Mesenchymal stem cell (in vitro differentiated cells and primary cell): Measurements from ENCODE around the gene HPGDS. TPM values are rescaled to one million over a fixed set of nuclear protein-coding genes. Genes with fewer than 3 reads are reported as not detected.
"Not testable (repeated sequence)": the region's sequence is repeated elsewhere in the genome, so short reads cannot be mapped to it uniquely, and the experiment has no call there.

Experiments
- DNase-seq: peaks from one replicate; pipeline ENCODE4 v3.0.0-alpha.2; 2013
- H2AFZ ChIP-seq: one replicate; pipeline ENCODE4 v1.6.1; 2013; ENCODE audit warnings: low read depth, mild to moderate bottlenecking, control low read depth, inconsistent platforms, low read length, moderate library complexity
- H2AK5ac ChIP-seq: 2 replicates; pipeline ENCODE4 v1.6.1; 2013; ENCODE audit warnings: low read length, moderate library complexity, mild to moderate bottlenecking, inconsistent platforms; ENCODE audit not compliant: severe bottlenecking
- H2BK120ac ChIP-seq: one replicate; pipeline ENCODE4 v1.6.1; 2013; ENCODE audit warnings: low read depth, mild to moderate bottlenecking, inconsistent platforms, low read length, moderate library complexity
- H2BK12ac ChIP-seq, 2 experiments: one replicate each; pipeline ENCODE4 v1.6.1; 2013; ENCODE audit warnings: inconsistent platforms in 2 of 2, low read length in 2 of 2, mild to moderate bottlenecking in 2 of 2, moderate library complexity in 2 of 2, control low read depth in 1 of 2
- H2BK15ac ChIP-seq: one replicate; pipeline ENCODE4 v1.6.1; 2013; ENCODE audit warnings: mild to moderate bottlenecking, low read depth, inconsistent platforms; ENCODE audit not compliant: poor library complexity, severe bottlenecking
- H2BK5ac ChIP-seq: 2 replicates; pipeline ENCODE4 v1.6.1; 2013; ENCODE audit warnings: low read depth, mild to moderate bottlenecking, low read length, control low read depth, inconsistent platforms; ENCODE audit not compliant: poor library complexity, severe bottlenecking
- H3K14ac ChIP-seq, 2 experiments: one replicate each; pipeline ENCODE4 v1.6.1; 2013; ENCODE audit warnings: inconsistent platforms in 2 of 2, low read length in 2 of 2, control low read depth in 1 of 2, mild to moderate bottlenecking in 1 of 2, moderate library complexity in 1 of 2
- H3K18ac ChIP-seq, 2 experiments: one replicate each; pipeline ENCODE4 v1.6.1; 2013; ENCODE audit warnings: inconsistent platforms in 2 of 2, low read length in 2 of 2, control low read depth in 1 of 2, low read depth in 1 of 2, mild to moderate bottlenecking in 1 of 2
- H3K23ac ChIP-seq, 2 experiments: one replicate each; pipeline ENCODE4 v1.6.1; 2013; ENCODE audit warnings: inconsistent platforms in 2 of 2, low read length in 2 of 2, mild to moderate bottlenecking in 2 of 2, moderate library complexity in 2 of 2, control low read depth in 1 of 2
- H3K27ac ChIP-seq: 2 replicates; pipeline ENCODE4 v1.5.1; 2013; ENCODE audit warnings: mild to moderate bottlenecking, moderate library complexity, low read length, control low read depth, inconsistent platforms; ENCODE audit not compliant: poor library complexity, severe bottlenecking
- H3K27me3 ChIP-seq, 2 experiments: 2 replicates each; pipeline versions ENCODE4 v1.6.1 to v1.7.0; 2013; ENCODE audit warnings: low read length in 2 of 2, mild to moderate bottlenecking in 2 of 2, moderate library complexity in 2 of 2, control low read depth in 1 of 2, inconsistent platforms in 1 of 2; ENCODE audit not compliant: control insufficient read depth in 1 of 2, insufficient read depth in 1 of 2
- H3K36me3 ChIP-seq, 2 experiments: 2 replicates each; pipeline versions ENCODE4 v1.6.1 to v1.7.0; 2013; ENCODE audit warnings: low read length in 2 of 2, control low read depth in 1 of 2, inconsistent platforms in 1 of 2, low read depth in 1 of 2, mild to moderate bottlenecking in 1 of 2; ENCODE audit not compliant: insufficient read depth in 2 of 2, control insufficient read depth in 1 of 2
- H3K4ac ChIP-seq, 2 experiments: one replicate each; pipeline ENCODE4 v1.6.1; 2013; ENCODE audit warnings: inconsistent platforms in 2 of 2, low read length in 2 of 2, mild to moderate bottlenecking in 2 of 2, moderate library complexity in 2 of 2, control low read depth in 1 of 2, low read depth in 1 of 2
- H3K4me1 ChIP-seq: 2 replicates; pipeline ENCODE4 v1.6.1; 2013; ENCODE audit warnings: low read depth, low read length, control low read depth; ENCODE audit not compliant: control insufficient read depth, insufficient read depth
- H3K4me2 ChIP-seq: 2 replicates; pipeline ENCODE4 v1.6.1; 2013; ENCODE audit warnings: low read length, mild to moderate bottlenecking, inconsistent platforms; ENCODE audit not compliant: poor library complexity, severe bottlenecking
- H3K4me3 ChIP-seq, 2 experiments: 2 replicates each; pipeline versions ENCODE4 v1.5.1 to v1.7.0; 2013; ENCODE audit warnings: low read length in 2 of 2, mild to moderate bottlenecking in 2 of 2, control low read depth in 1 of 2, low read depth in 1 of 2; ENCODE audit not compliant: insufficient read depth in 1 of 2
- H3K79me1 ChIP-seq: replicated peaks from 2 replicates; pipeline ENCODE4 v1.6.1; 2013; ENCODE audit warnings: mild to moderate bottlenecking, control low read depth, low read length, inconsistent platforms; ENCODE audit not compliant: poor library complexity, severe bottlenecking
- H3K9ac ChIP-seq: 2 replicates; pipeline ENCODE4 v1.7.0; 2013; ENCODE audit warnings: mild to moderate bottlenecking, low read length, moderate library complexity
- H3K9me3 ChIP-seq: 2 replicates; pipeline ENCODE4 v1.7.0; 2013; ENCODE audit warnings: mild to moderate bottlenecking, low read length; ENCODE audit not compliant: control insufficient read depth
- H4K8ac ChIP-seq: one replicate; pipeline ENCODE4 v1.6.1; 2013; ENCODE audit warnings: inconsistent platforms, mild to moderate bottlenecking, low read length, moderate library complexity
- H4K91ac ChIP-seq: one replicate; pipeline ENCODE4 v1.6.1; 2013; ENCODE audit warnings: mild to moderate bottlenecking, low read length, inconsistent platforms
- WGBS: methylation state at CpG from one replicate; pipeline ENCODE4 v1.1.7; 2013; ENCODE audit warnings: mixed read lengths; 5-methylcytosine and 5-hydroxymethylcytosine counted together
- polyA plus RNA-seq, 2 experiments: library from polyadenylated mRNA; stranded (reverse); fragments of 200-250 nt; gene quantifications; one replicate each; pipeline ENCODE4 v1.2.3, GENCODE V29; 2013

The HPGDS gene
- polyA plus RNA-seq (2013, experiment 1 of 2) = not detected
- polyA plus RNA-seq (2013, experiment 2 of 2) = not detected

DNA sequence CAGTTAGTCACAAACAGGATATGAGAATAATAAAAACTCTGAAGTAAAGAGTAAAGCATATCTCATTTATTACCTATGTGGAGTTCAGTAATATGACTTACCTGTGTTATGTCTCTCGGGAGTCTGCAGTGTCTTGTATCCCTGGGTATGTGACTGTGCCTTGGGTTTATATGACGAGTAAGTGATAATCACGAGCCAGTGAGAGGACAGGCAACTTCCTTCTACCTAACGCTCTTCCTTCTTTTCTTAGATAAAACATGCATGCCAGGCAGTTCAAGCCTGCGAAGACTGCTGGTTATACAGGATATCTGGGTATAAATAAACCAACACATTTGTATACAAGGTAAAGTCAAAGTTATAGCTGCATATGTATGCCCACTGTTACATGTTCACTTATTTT is at the start of gene HPGDS:
TSS of gene HPGDS (minus strand) at position 143 of the 400 bp plus-strand sequence. CDS start 8,207 bp downstream, outside the sequence.
- no peak within 1 kb of the TSS for H3K27ac ChIP-seq
- H3K4me1 ChIP-seq = no peaks in the 10 kb centered on the region
- H3K18ac ChIP-seq = no peak within 1 kb of the TSS
- H4K91ac ChIP-seq = no peak within 1 kb of the TSS
- H3K4me2 ChIP-seq = no peak within 1 kb of the TSS
- no peak within 1 kb of the TSS for H2AK5ac ChIP-seq
- H2BK5ac ChIP-seq = no peak within 1 kb of the TSS
- H2BK15ac ChIP-seq = no peak within 1 kb of the TSS
- H3K23ac ChIP-seq = no peak within 1 kb of the TSS
- H3K36me3 ChIP-seq = no peaks in the 10 kb centered on the region
- no peak within 1 kb of the TSS for H2AFZ ChIP-seq
- no peaks in the 10 kb centered on the region for H3K9me3 ChIP-seq
- H2BK12ac ChIP-seq = no peak within 1 kb of the TSS
- H3K4me3 ChIP-seq = no peak within 1 kb of the TSS
- no peak within 1 kb of the TSS for H4K8ac ChIP-seq
- H3K27me3 ChIP-seq = no peaks in the 10 kb centered on the region
- no peak for DNase-seq
- no peak within 1 kb of the TSS for H2BK120ac ChIP-seq
- WGBS = 83% methylated on average over 1 of the region's 5 CpGs
- H3K4ac ChIP-seq = no peak within 1 kb of the TSS
- H3K79me1 ChIP-seq = no peaks in the 10 kb centered on the region
- no peak within 1 kb of the TSS for H3K14ac ChIP-seq
- no peak within 1 kb of the TSS for H3K9ac ChIP-seq

DNA sequence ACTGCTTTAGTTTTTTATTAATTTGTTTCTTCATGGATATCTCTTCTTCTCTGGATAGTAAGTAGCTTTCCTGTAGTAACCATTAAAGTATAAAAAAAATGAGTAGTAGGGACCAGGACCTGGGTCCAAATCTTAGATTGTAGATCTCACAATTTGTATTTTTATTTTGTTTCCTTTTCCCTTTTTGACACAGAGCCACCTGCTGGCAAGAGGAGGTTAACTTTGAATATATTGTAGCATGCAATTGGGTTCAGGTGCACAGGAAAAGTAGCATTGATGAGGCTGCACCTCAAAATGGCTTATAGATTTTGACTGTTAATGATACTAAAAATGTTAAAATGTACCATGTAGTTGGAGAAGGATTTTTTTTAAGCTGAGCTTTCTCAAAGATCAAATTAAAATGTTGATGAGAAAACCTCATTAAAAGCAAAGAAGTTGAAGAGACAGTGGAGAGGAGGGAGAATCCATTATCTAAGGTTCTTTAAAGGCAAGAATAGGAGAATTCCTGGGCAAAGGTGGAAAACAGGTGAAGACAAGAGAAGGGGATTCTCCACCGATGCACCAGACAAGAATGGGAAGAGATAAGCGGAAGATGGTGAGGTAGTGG is 48.3 kb upstream of the HPGDS start:
- no peak overlapping the region for H2BK5ac ChIP-seq
- WGBS = 97% methylated on average over 2 of the region's 2 CpGs

DNA sequence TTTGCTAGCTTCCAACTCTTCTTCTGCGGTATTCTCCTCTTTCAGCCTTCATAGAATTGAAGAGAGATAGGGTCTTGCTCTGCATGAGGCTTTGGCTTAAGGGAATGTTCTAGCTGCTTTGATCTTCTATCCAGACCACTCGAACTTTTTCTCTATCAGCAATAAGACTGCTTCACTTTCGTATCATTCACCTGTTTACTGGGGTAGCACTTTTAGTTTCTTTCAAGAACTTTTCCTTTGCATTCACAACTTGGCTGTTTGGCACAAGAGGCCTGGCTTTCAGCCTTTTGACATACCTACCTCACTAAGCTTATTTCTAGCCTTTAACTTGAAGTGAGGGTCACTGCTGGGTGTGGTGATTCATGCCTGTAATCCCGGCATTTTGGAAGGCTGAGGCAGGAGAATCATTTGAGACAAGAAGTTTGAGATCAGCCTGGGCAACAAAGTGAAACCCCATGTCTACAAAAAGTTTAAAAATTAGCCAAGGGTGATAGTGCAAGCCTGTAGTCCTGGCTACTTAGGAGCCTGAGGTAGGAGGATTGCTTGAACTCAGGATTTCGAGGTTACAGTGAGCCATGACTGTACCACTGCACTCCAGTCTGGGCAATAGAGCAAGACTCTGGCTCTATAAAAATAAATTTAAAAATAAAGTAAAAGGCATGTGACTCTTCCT is 47.1 kb upstream of the HPGDS start:
- Histone ChIP-seq H3K4ac (no peak overlapping the region), H3K4me2 (no peak overlapping the region), H3K9ac (no peak overlapping the region), H3K27me3 (peaks cover 0 to 7% of the 10 kb centered on the region in 2 experiments), H3K27ac (no peak overlapping the region), H4K8ac (no peak overlapping the region), H2BK120ac (no peak overlapping the region), H3K14ac (no peak overlapping the region), H2AK5ac (no peak overlapping the region), H3K79me1 (no peaks in the 10 kb centered on the region), H3K36me3 (no peaks in the 10 kb centered on the region), H2AFZ (no peak overlapping the region), H3K9me3 (no peaks in the 10 kb centered on the region), H2BK12ac (no peak overlapping the region), H2BK5ac (no peak overlapping the region), H4K91ac (no peak overlapping the region), H3K4me1 (no peaks in the 10 kb centered on the region), H3K23ac (no peak overlapping the region), H3K4me3 (no peak overlapping the region), H2BK15ac (no peak overlapping the region), H3K18ac (no peak overlapping the region)
- DNase-seq = no peak
- WGBS = 91% methylated on average over 5 of the region's 5 CpGs

More for the DNA sequence above, 48.3 kb upstream of the HPGDS start:
- no peak overlapping the region for H2BK12ac ChIP-seq
- H3K79me1 ChIP-seq = no peaks in the 10 kb centered on the region
- no peak overlapping the region for H3K27ac ChIP-seq
- no peak overlapping the region for H3K14ac ChIP-seq
- H3K23ac ChIP-seq = no peak overlapping the region
- H3K27me3 ChIP-seq = peaks cover 0 to 7% of the 10 kb centered on the region in 2 experiments
- H3K4me1 ChIP-seq = no peaks in the 10 kb centered on the region
- H3K18ac ChIP-seq = no peak overlapping the region
- no peak overlapping the region for H2AFZ ChIP-seq
- H4K8ac ChIP-seq = no peak overlapping the region
- H3K4ac ChIP-seq = no peak overlapping the region
- no peak overlapping the region for H3K4me2 ChIP-seq
- H4K91ac ChIP-seq = no peak overlapping the region
- no peaks in the 10 kb centered on the region for H3K9me3 ChIP-seq
- H3K9ac ChIP-seq = no peak overlapping the region
- H2BK120ac ChIP-seq = no peak overlapping the region
- no peaks in the 10 kb centered on the region for H3K36me3 ChIP-seq
- H2BK15ac ChIP-seq = no peak overlapping the region
- no peak for DNase-seq
- no peak overlapping the region for H2AK5ac ChIP-seq
- H3K4me3 ChIP-seq = no peak overlapping the region

DNA sequence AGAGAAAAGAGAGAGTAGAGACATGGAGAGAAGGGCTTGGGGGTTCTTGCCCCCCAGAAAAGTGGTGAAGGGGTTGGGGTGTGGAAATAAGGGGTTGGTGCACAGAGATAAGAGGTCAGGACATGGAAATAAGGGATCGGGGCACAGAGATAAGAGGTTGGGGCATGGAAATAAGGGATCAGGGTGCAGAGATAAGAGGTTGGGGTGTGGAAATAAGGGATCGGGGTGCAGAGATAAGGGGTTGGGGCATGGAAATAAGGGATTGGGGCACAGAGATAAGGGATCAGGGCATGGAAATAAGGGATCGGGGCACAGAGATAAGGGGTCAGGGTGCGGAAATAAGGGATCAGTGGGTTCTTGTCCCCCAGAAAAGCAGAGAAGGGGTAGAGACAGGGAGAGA is 45.3 kb upstream of the HPGDS start:
- not testable (repeated sequence) for H3K4me1 ChIP-seq, H2AK5ac ChIP-seq, H3K4me3 ChIP-seq, H2BK5ac ChIP-seq, H3K23ac ChIP-seq, H3K4ac ChIP-seq, H3K9ac ChIP-seq, H3K79me1 ChIP-seq, H3K18ac ChIP-seq, DNase-seq, H2BK120ac ChIP-seq, H4K91ac ChIP-seq, H3K4me2 ChIP-seq, H2BK12ac ChIP-seq, H3K14ac ChIP-seq, H3K36me3 ChIP-seq, H3K27me3 ChIP-seq, H4K8ac ChIP-seq, H2BK15ac ChIP-seq, H3K9me3 ChIP-seq, H3K27ac ChIP-seq, H2AFZ ChIP-seq
- WGBS = 84% methylated on average over 4 of the region's 4 CpGs
